ES-I3 (cell line): ENCODE results near the gene FAM43B.

Experiments used
- H3K36me3 ChIP-seq: 2 replicates; pipeline ENCODE4 v1.6.1; 2013; ENCODE audit warnings: mild to moderate bottlenecking, low read length, control low read depth, moderate library complexity; ENCODE audit not compliant: insufficient read depth
- H3K4me1 ChIP-seq: 2 replicates; pipeline ENCODE4 v1.6.1; 2013; ENCODE audit warnings: mild to moderate bottlenecking, control low read depth, low read length; ENCODE audit not compliant: insufficient read depth
- H3K9ac ChIP-seq: 2 replicates; pipeline ENCODE4 v1.6.1; 2013; ENCODE audit warnings: low read depth, mild to moderate bottlenecking, low read length, moderate library complexity
- H3K9me3 ChIP-seq: 2 replicates; pipeline ENCODE4 v1.6.1; 2013; ENCODE audit warnings: mild to moderate bottlenecking, low read length, moderate library complexity; ENCODE audit not compliant: control insufficient read depth, insufficient read depth

FAM43B gene

DNA sequence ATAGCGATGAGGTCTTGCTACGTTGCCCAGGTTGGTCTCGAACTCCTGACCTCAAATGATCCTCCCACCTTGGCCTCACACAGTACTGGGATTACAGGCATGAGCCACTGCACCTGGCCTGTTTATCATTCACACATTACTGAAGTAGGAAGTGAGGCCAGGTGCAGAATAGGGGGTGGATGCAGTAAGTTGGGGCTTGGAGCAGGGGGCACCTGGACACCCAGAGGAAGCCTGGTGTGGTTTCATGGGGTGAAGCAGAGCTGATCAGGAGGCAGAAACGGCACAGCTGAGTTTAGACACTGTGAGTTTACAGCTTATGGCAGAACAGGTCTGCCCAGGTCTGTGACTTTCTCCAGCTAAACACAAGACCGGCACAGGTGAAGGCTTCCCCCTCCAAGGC, 41.4 kb downstream of the FAM43B start:
- H3K9ac ChIP-seq, result no peak overlapping the region
- H3K36me3 ChIP-seq, result no peaks in the 10 kb centered on the region; the same call in 1 of the 2 replicates
- no peaks in the 10 kb centered on the region for H3K9me3 ChIP-seq
- no peaks in the 10 kb centered on the region for H3K4me1 ChIP-seq

DNA sequence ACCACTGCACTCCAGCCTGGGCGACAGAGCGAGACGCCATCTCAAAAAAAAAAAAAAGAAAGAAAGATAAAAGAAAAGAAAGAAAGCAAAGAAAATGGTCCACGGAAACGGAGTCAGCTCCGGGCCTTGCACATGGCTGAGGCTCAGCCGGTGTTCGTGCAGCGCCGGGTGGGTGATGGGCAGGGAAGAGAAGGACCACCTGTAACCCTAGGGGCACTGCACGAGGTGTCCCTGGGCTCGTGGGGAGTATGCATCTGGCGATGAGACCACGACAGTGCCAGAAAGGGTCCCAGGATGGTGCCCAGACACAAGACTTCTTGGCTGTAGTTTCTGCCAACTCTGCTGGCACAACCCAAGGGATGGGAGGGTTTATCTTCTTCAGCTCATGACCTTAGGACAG, 42.4 kb downstream of the FAM43B start:
- no peak overlapping the region for H3K9ac ChIP-seq
- no peaks in the 10 kb centered on the region; the same call in 1 of the 2 replicates for H3K36me3 ChIP-seq
- H3K9me3 ChIP-seq, result no peaks in the 10 kb centered on the region
- no peaks in the 10 kb centered on the region for H3K4me1 ChIP-seq

DNA sequence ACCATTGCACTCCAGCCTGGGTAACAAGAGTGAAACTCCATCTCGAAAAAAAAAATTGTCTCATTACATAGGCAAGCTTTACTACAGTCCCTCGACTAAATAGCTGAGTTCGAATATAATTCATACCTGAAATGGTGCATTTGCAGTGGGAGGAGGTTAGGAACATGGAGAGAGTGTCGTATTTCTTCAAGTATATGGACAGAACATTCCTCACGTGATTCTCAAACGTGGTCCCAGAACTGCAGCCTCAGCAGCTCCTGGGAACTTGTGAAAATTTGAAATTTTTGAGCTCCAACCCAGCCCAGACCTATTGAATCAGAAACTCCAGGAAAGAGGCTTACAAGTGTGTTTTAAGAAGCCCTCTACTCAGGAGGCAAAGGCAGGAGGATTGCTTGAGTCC, 43.7 kb downstream of the FAM43B start:
- Histone ChIP-seq H3K36me3 (no peaks in the 10 kb centered on the region; the same call in 1 of the 2 replicates), H3K9me3 (no peaks in the 10 kb centered on the region), H3K4me1 (no peaks in the 10 kb centered on the region), H3K9ac (no peak overlapping the region)

DNA sequence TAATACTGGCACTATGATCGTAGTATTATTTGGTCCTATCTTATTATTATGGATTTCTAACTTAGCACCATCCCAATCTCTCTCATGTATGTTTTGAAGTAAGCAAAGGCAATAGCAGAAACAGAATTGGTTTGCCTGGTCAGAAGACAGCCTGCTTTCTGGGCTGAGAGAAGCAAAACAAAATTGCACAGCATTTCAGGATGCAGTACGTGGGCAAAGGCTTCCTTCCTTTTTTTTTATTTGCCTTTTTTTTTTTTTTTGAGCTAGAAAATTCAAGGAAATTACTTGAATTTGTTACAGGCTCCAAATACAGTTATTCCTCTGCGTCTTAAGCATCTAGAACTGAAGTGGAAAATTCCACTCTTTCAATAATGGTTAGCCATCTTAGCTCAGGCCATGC, 45.3 kb downstream of the FAM43B start:
- Histone ChIP-seq H3K4me1 (no peaks in the 10 kb centered on the region), H3K9me3 (no peaks in the 10 kb centered on the region), H3K36me3 (no peaks in the 10 kb centered on the region; the same call in 1 of the 2 replicates), H3K9ac (no peak overlapping the region)

DNA sequence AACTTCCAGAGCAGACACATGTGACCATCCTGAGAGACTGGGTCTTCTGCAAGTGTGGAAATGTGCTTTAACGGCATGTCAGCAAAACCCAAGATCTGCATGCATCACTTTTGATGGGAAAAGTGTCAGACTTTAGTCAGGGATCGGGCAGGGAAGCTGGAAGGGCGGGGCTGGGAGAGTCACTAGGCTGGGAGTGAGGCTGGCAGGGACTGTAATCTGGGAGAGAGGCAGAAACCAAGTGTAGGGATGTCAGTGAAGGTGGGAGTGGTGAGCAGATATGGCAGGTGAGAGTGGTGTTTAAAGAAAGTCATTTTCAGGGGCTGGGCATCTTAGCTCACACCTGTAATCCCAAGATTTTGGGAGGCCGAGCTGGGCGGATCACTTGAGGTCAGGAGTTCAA, 47.8 kb downstream of the FAM43B start:
- H3K36me3 ChIP-seq, result no peaks in the 10 kb centered on the region
- H3K4me1 ChIP-seq, result no peaks in the 10 kb centered on the region
- H3K9ac ChIP-seq, result no peak overlapping the region
- no peaks in the 10 kb centered on the region for H3K9me3 ChIP-seq

DNA sequence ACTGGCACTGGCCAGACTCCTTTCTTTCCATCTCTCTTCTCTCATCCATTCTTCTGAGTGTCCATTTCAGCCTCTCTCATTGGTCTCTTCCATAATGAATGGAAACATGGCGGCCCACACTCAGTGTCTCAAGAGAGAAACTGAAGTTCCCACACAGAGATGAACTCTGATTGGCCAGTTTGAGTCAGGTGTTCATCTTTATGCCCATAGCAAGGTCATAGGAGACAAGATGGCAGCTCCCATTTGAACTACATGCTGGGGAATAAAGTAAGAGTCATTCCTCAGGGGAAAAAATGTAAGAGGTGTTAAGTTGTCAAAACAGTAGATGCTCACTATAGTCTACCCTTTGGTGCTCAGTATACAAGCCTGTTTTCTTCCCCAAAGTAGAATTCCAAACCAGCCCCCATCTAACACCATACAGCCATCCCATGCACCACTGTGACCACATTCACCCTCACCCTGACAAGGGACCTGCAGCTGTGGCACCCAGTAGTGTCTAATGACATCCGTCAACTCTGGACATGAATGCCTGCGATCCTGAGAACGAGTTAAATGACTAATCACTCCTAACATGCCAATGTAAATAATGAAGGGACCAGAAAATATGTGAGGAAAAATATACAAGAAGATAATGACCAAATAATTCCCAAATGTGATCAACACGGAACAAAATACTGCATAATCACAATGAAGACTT, 48.9 kb downstream of the FAM43B start:
- Histone ChIP-seq H3K4me1 (no peaks in the 10 kb centered on the region), H3K36me3 (no peaks in the 10 kb centered on the region), H3K9me3 (no peaks in the 10 kb centered on the region), H3K9ac (no peak overlapping the region)

DNA sequence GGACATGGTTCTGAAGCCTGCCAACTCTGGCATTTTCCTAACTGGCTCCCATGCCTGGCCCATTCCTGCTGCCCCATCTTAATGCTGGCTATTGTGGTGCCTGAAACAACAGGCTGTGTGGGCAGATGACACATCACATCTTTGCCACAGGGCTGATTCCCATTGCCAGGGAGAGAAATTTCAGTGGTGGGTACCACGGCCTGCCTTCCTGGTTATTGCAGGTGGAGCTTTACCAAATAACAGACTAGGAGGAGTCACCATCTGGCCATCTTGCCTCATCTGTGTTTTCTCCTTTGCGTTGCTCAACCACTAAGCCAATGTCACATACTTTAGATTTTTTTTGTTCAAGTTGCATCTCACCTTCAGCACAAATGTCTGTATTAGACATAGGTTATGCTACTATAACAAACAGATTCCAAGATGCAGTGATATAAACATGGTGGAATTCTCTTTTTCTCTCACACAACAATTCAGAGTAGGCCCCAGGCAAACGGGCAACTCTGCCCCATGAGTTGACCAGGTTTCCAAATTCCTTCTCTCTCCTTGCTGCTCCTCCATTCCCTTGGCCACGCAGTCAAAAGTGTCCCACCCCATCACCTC, 50.6 kb downstream of the FAM43B start:
- no peaks in the 10 kb centered on the region for H3K9me3 ChIP-seq
- no peaks in the 10 kb centered on the region for H3K36me3 ChIP-seq
- H3K9ac ChIP-seq, result no peak overlapping the region
- H3K4me1 ChIP-seq, result no peaks in the 10 kb centered on the region

DNA sequence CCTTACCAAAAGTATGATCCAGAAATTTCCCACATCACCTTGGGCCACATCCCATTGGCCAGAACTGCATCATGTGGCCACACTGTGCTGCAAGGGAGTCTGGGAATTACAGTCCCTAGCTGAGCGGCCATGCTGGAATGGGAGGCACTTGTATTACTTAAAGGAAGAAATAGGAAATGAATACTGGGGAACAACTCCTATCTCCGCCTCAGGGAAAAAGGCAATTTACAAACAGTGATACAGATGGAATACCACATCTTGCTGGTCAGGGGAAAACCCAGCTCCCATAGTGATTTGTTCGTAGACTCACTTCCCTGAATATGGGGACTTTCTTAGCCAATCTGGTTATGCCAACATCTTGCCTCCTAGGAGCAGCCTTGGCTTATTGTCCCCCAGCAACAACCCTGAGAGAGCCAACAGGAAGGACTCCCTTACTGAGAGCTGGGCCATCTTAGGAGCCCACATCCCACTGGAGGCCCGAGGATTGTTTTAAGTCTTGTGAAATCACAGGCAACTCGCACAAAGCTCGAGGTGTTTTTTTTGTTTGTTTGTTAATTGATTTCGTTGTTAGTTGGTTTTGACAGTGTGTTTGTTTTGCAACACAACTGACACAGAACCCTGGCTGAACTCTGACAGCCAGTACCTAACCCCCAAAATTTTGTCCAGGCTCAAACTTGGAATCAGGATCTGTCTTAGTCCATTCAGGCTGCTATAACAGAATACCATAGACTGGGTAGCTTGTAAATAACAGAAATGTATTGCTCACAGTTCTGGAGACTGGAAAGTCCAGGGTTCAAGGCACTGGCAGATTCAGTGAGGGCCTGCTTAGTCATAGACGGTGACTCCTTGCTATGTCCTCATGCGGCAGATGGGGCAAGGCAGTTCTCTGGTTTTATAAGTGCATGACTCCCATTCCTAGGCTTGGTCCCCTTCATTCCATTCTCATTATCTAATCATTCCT, 51.4 kb downstream of the FAM43B start:
- Histone ChIP-seq H3K9ac (no peak overlapping the region), H3K4me1 (no peaks in the 10 kb centered on the region), H3K36me3 (no peaks in the 10 kb centered on the region), H3K9me3 (no peaks in the 10 kb centered on the region)
